Osteoblast (primary cell): ENCODE results near the gene PDE4B. TPM values are rescaled to one million over a fixed set of nuclear protein-coding genes. Genes with fewer than 3 reads are reported as not detected.

Experiments
- DNase-seq: peaks from one replicate; pipeline ENCODE4 v3.0.0; 2011; ENCODE audit warnings: low spot score, mixed read lengths; ENCODE audit not compliant: insufficient read length; ENCODE audit errors: missing footprints
- H2AFZ ChIP-seq: 2 replicates; pipeline ENCODE4 v1.6.0; 2011; ENCODE audit warnings: mild to moderate bottlenecking, low read length
- H3K27ac ChIP-seq: 2 replicates; pipeline ENCODE4 v1.5.1; 2011; ENCODE audit warnings: mild to moderate bottlenecking, low read depth, low read length, moderate library complexity
- H3K27me3 ChIP-seq: 2 replicates; pipeline ENCODE4 v1.6.0; 2012; ENCODE audit warnings: mild to moderate bottlenecking, control low read depth, inconsistent platforms, low read length, moderate library complexity; ENCODE audit not compliant: insufficient read depth
- H3K36me3 ChIP-seq: 2 replicates; pipeline ENCODE4 v1.5.1; 2011; ENCODE audit warnings: mild to moderate bottlenecking, low read length, control low read depth, moderate library complexity; ENCODE audit not compliant: insufficient read depth
- H3K4me1 ChIP-seq: 2 replicates; pipeline ENCODE4 v1.5.1; 2011; ENCODE audit warnings: mild to moderate bottlenecking, low read length, control low read depth, moderate library complexity; ENCODE audit not compliant: insufficient read depth
- H3K4me2 ChIP-seq: 2 replicates; pipeline ENCODE4 v1.6.0; 2011; ENCODE audit warnings: mild to moderate bottlenecking, low read length; ENCODE audit not compliant: insufficient read depth
- H3K4me3 ChIP-seq: fragments of 200-600 bp; sonication (generic); 3 replicates; pipeline ENCODE4 v1.5.1; 2012; ENCODE audit warnings: mild to moderate bottlenecking, low read length, inconsistent platforms; ENCODE audit not compliant: insufficient read depth
- H3K79me2 ChIP-seq: 2 replicates; pipeline ENCODE4 v1.6.0; 2012; ENCODE audit warnings: mild to moderate bottlenecking, low read length, control low read depth, inconsistent platforms; ENCODE audit not compliant: insufficient read depth
- H3K9me3 ChIP-seq: 2 replicates; pipeline ENCODE4 v1.5.1; 2011; ENCODE audit warnings: low read depth, low read length, control low read depth
- H4K20me1 ChIP-seq: 2 replicates; pipeline ENCODE4 v1.6.0; 2012; ENCODE audit warnings: mild to moderate bottlenecking, low read length, control low read depth; ENCODE audit not compliant: insufficient read depth
- total RNA-seq: library from RNA; depleted of rRNA; stranded (reverse); fragments of >200 nt; gene quantifications from 2 replicates; pipeline ENCODE4 v1.2.3, GENCODE V29; 2012
- TF ChIP-seq, protein P1 (sequence below): IDR thresholded peaks from 2 replicates; pipeline ENCODE4 v1.5.1; 2011; ENCODE audit warnings: mild to moderate bottlenecking, low read depth, low read length, moderate library complexity; ENCODE audit errors: extremely low read depth

The PDE4B gene
- total RNA-seq, 1 donor, result 21.4 TPM

DNA sequence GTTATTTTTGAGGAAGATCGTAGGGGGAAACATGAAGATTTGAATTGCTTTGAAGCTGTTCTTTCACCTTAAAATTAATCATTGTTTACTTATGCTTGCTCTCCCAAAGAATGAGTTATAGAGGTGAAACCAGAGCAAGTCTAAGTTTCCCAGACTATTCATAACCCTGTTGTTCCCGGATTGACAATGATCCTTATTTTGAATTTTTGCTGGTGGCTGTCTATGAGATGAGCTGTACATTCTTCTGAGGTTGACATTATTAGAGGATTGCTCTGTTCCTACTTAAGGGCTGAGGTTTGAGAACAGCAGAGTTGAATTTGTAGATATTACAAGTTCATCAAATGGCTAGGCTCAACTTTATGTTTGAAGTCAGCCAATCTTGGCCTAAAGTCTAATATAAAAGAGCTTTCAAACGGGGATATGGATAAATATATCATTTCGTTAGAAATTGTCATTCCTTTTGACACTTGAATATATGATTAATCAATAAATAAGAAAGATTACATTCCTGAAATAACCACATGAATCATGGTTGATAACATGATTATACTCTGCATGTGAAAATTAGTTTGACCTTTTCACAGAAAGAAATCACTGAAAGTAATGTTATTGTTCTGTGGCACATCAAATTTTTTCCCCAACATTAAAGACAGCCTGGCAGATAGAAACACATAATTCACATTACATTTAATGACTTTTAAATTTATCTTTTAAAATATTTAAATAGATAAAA, 19.1 kb upstream of the PDE4B start:
- DNase-seq, result no peak
- TF ChIP-seq, protein P1, sequence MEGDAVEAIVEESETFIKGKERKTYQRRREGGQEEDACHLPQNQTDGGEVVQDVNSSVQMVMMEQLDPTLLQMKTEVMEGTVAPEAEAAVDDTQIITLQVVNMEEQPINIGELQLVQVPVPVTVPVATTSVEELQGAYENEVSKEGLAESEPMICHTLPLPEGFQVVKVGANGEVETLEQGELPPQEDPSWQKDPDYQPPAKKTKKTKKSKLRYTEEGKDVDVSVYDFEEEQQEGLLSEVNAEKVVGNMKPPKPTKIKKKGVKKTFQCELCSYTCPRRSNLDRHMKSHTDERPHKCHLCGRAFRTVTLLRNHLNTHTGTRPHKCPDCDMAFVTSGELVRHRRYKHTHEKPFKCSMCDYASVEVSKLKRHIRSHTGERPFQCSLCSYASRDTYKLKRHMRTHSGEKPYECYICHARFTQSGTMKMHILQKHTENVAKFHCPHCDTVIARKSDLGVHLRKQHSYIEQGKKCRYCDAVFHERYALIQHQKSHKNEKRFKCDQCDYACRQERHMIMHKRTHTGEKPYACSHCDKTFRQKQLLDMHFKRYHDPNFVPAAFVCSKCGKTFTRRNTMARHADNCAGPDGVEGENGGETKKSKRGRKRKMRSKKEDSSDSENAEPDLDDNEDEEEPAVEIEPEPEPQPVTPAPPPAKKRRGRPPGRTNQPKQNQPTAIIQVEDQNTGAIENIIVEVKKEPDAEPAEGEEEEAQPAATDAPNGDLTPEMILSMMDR, result no peak
- Histone ChIP-seq H3K36me3 (no peaks in the 10 kb centered on the region), H3K9me3 (no peaks in the 10 kb centered on the region), H3K27me3 (no peaks in the 10 kb centered on the region), H3K79me2 (no peaks in the 10 kb centered on the region), H3K4me1 (peaks cover 10% of the 10 kb centered on the region), H3K27ac (peak overlapping the region; percentile 28), H3K4me3 (no peak overlapping the region), H3K4me2 (peak overlapping the region; percentile 16), H2AFZ (peak overlapping the region; percentile 60), H4K20me1 (no peaks in the 10 kb centered on the region)

DNA sequence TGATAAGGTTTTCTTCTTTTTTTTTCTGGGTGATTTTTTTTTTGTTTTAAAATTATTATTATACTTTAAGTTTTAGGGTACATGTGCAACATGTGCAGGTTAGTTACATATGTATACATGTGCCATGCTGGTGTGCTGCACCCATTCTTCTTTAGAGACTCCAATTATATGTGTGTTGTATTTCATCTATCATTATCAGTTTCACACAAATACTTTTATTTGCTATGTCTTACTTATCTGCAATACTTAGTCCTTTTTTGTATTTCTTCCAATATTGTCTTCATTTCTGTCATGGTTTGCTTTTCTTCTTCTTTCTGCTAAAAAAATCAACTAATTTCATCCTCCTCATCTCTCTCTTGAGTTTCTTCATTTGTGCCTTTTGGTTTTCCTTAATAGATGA, 3.9 kb upstream of the PDE4B start:
- Histone ChIP-seq H3K79me2 (no peaks in the 10 kb centered on the region), H3K4me3 (no peak overlapping the region), H3K4me2 (no peak overlapping the region), H3K36me3 (no peaks in the 10 kb centered on the region), H2AFZ (no peak overlapping the region), H3K27me3 (no peaks in the 10 kb centered on the region), H3K9me3 (peaks cover 3% of the 10 kb centered on the region), H3K4me1 (peaks cover 11% of the 10 kb centered on the region), H4K20me1 (no peaks in the 10 kb centered on the region), H3K27ac (no peak overlapping the region)
- TF ChIP-seq, protein P1, result no peak
- no peak for DNase-seq

DNA sequence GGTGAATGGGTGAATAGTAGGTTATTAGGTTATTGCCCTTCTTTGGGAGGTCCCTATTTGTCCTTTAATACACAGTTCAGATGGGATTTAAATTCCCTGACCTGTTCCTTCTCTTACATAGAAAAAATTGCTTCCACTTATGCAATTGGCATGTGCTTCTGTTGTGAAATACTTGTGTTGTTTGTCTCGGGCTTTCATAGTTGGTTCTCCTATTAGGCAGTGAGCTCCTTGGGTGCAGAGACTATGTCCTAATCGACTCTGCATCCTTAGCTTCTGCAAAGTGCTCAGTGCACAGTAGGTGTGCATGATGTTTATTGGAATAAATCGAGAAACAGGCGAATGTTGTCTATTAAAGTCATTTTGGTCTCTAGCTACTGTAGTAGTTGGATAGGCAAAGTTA, 1.3 kb upstream of the PDE4B start:
- Histone ChIP-seq H3K4me1 (peaks cover 17% of the 10 kb centered on the region), H3K36me3 (no peaks in the 10 kb centered on the region), H3K4me3 (peak overlapping the region; percentile 82), H3K9me3 (peaks cover 3% of the 10 kb centered on the region), H2AFZ (peak overlapping the region; percentile 88), H3K27me3 (no peaks in the 10 kb centered on the region), H4K20me1 (no peaks in the 10 kb centered on the region), H3K79me2 (peaks cover 18% of the 10 kb centered on the region), H3K4me2 (peak overlapping the region; percentile 89), H3K27ac (no peak overlapping the region)
- DNase-seq, result peak; percentile 66
- TF ChIP-seq, protein P1, result no peak

DNA sequence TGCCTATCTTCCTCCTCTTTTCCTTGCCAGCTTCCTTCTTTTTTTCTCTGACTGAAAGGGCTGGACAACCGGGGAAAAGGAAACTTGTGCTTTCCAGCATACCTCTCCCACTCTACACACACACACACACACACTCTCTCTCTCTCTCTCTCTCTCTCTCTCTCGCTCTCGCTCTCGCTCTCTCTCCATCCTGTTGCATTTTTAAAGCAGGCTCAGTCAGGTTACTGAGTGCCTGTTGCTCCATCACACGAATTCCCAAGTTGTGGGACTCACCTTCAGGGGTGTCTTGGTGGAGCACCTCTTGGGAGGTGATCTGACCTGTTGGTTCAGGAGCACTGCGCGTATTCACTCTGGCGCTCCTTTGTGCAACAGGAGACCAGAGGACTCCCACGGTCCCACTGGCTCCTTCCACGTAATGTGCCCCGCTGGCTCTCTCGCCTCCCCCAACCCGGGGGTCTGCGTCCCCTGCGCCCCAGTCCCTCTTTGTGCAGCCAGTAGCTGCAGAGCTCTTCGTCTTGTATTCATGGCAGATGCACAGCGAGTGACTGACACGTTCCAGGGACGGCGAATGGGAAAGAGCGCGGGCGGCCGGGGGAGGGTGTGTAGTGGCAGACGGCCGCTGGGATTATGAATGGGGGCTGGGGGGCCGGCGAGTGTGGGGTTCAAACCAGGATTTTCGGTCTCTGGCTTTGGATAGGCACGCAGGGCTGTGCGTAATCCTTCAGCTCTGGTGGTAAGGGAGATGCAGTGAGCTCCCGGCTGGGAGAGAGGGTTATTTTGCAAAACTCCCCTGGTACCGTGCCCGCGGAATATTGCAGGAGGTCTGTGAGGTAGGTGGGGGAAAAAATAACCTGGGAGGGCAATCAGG, 660 bp upstream of the PDE4B start:
- Histone ChIP-seq H3K36me3 (no peaks in the 10 kb centered on the region), H3K79me2 (peaks cover 24% of the 10 kb centered on the region), H4K20me1 (no peaks in the 10 kb centered on the region), H3K4me3 (peak overlapping the region; percentile 82), H3K4me1 (peaks cover 17% of the 10 kb centered on the region), H3K4me2 (peak overlapping the region; percentile 89), H3K27ac (no peak overlapping the region), H3K9me3 (peaks cover 3% of the 10 kb centered on the region), H3K27me3 (no peaks in the 10 kb centered on the region), H2AFZ (peak overlapping the region; percentile 88)
- peak; percentile 71 for DNase-seq
- TF ChIP-seq, protein P1, result no peak
